RWPE2 (cell line): ENCODE measurements around the gene ARSA.

Source experiments
- ATAC-seq: fragments of 200-7000 bp; cut with Tn5 transposase; 3 replicates; pipeline ENCODE4 v1.9.1; 2021; ENCODE audit warnings: low read depth
- DNase-seq: peaks from one replicate; pipeline ENCODE4 v3.0.0-alpha.2; 2020; ENCODE audit warnings: low spot score
- H3K27ac ChIP-seq: fragments of 450-650 bp; 2 replicates; pipeline ENCODE4 v1.5.1; 2017; ENCODE audit warnings: mild to moderate bottlenecking; ENCODE audit not compliant: poor library complexity, severe bottlenecking
- H3K27me3 ChIP-seq: fragments of 250-450 bp; sonication (Bioruptor Pico); 2 replicates; pipeline ENCODE4 v1.5.1; 2021; ENCODE audit warnings: mild to moderate bottlenecking, moderate library complexity; ENCODE audit not compliant: insufficient read depth, poor library complexity, severe bottlenecking
- H3K36me3 ChIP-seq: fragments of 250-450 bp; sonication (Bioruptor Pico); 2 replicates; pipeline ENCODE4 v1.5.1; 2020; ENCODE audit warnings: low read depth, mild to moderate bottlenecking, moderate library complexity
- H3K4me1 ChIP-seq: fragments of 250-450 bp; sonication (Bioruptor Pico); 2 replicates; pipeline ENCODE4 v1.5.1; 2021; ENCODE audit warnings: mild to moderate bottlenecking, moderate library complexity; ENCODE audit not compliant: insufficient read depth, poor library complexity, severe bottlenecking
- H3K4me3 ChIP-seq: fragments of 250-450 bp; sonication (Bioruptor Pico); 2 replicates; pipeline ENCODE4 v1.5.1; 2021; ENCODE audit warnings: mild to moderate bottlenecking, moderate library complexity; ENCODE audit not compliant: severe bottlenecking
- H3K9me3 ChIP-seq: fragments of 250-450 bp; sonication (Bioruptor Pico); 2 replicates; pipeline ENCODE4 v1.5.1; 2021; ENCODE audit warnings: mild to moderate bottlenecking, moderate library complexity; ENCODE audit not compliant: severe bottlenecking
- TF ChIP-seq, protein P1 (sequence below): fragments of 450-650 bp; IDR thresholded peaks from one replicate; pipeline ENCODE4 v1.5.1; 2017; ENCODE audit warnings: mild to moderate bottlenecking, moderate library complexity; ENCODE audit not compliant: poor library complexity, severe bottlenecking

ARSA gene

DNA sequence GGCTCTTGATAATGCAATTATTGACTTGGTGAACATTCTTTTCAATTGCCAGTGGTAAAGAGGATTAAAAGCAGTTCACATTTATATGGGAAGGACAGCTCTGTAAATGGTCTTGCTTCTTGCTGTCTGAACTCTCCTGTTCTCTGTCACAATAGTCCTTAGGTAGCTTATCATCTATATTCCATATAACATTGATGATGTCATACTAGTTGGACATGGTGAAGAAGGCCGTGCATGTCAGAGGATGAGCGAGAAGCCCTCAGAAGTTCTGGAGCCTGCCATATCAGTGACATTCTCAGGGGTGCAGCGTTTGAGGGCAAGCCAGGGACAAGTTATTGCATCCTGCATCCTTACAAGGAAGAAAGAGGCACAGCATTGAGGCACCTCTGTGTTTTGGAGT, 42.7 kb downstream of the ARSA start:
- no peaks in the 10 kb centered on the region for H3K9me3 ChIP-seq
- H3K27me3 ChIP-seq = no peaks in the 10 kb centered on the region
- no peak for DNase-seq
- no peak for ATAC-seq
- peaks cover 13% of the 10 kb centered on the region for H3K36me3 ChIP-seq
- H3K4me1 ChIP-seq = peaks cover 4% of the 10 kb centered on the region
- no peak overlapping the region for H3K27ac ChIP-seq
- TF ChIP-seq, protein P1, sequence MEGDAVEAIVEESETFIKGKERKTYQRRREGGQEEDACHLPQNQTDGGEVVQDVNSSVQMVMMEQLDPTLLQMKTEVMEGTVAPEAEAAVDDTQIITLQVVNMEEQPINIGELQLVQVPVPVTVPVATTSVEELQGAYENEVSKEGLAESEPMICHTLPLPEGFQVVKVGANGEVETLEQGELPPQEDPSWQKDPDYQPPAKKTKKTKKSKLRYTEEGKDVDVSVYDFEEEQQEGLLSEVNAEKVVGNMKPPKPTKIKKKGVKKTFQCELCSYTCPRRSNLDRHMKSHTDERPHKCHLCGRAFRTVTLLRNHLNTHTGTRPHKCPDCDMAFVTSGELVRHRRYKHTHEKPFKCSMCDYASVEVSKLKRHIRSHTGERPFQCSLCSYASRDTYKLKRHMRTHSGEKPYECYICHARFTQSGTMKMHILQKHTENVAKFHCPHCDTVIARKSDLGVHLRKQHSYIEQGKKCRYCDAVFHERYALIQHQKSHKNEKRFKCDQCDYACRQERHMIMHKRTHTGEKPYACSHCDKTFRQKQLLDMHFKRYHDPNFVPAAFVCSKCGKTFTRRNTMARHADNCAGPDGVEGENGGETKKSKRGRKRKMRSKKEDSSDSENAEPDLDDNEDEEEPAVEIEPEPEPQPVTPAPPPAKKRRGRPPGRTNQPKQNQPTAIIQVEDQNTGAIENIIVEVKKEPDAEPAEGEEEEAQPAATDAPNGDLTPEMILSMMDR = no peak
- H3K4me3 ChIP-seq = no peak overlapping the region

DNA sequence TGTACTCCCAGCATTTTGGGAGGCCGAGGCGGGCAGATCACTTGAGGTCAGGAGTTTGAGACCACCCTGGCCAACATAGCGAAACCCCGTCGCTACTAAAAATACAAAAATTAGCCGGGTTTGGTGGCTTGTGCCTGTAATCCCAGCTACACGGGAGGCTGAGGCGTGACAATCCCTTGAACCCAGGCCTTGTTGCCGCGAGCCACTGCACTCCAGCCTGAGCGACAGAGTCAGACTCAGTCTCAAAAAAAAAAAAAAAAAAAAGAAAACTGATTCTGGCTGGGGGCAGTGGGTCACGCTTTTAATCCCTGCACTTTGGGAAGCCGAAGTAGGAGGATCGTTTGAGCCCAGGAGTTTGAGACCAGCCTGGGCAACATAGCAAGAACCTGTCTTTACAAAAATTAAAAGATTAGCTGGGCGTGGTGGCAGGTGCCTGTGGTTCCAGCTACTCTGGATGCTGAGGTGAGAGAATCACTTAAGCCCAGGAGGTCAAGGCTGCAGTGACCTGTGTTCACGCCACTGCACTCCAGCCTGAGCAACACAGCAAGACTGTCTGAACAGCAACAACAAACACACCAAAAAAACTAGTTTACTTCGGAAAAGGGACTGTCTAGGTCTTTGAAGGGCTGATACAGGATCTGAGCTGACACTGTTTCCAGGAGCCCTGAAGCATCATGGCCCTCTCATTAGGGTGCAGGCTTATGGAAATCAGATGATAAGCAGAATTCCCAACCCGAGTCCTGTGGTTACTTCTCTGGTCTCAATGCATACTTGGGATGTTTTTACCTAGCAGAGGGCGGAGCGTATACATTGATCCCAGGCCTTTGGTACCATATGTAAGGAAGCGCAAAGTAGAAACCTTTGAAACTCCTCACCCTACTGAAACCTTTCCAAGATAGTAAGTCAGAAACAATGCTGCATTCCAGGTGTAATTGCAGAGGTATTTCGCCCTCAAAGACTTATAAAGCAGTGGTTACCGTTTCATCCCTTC, 43.6 kb downstream of the ARSA start:
- TF ChIP-seq, protein P1 = no peak
- no peak overlapping the region for H3K4me3 ChIP-seq
- no peaks in the 10 kb centered on the region for H3K9me3 ChIP-seq
- no peaks in the 10 kb centered on the region for H3K27me3 ChIP-seq
- H3K4me1 ChIP-seq = peaks cover 4% of the 10 kb centered on the region
- DNase-seq (no peak), ATAC-seq (no peak)
- peaks cover 19% of the 10 kb centered on the region for H3K36me3 ChIP-seq
- H3K27ac ChIP-seq = no peak overlapping the region

- DNase-seq (no peak), ATAC-seq (peak; percentile 39)
- peak overlapping the region; percentile 79 for H3K4me3 ChIP-seq
- TF ChIP-seq, protein P1 = no peak
- H3K27ac ChIP-seq = peak overlapping the region; percentile 69
- no peaks in the 10 kb centered on the region for H3K27me3 ChIP-seq
- H3K36me3 ChIP-seq = peaks cover 27% of the 10 kb centered on the region
- no peaks in the 10 kb centered on the region for H3K9me3 ChIP-seq
- H3K4me1 ChIP-seq = peaks cover 4% of the 10 kb centered on the region
Observed at GRCh38 chr22:50583294-50583861, 44.6 kb downstream of the ARSA start.

- Histone ChIP-seq H3K9me3 (no peaks in the 10 kb centered on the region), H3K4me3 (peak within 1 kb of the TSS; percentile 79), H3K27me3 (no peaks in the 10 kb centered on the region), H3K4me1 (peaks cover 4% of the 10 kb centered on the region), H3K36me3 (peaks cover 27% of the 10 kb centered on the region), H3K27ac (peak within 1 kb of the TSS; percentile 69)
- TF ChIP-seq, protein P1 = no peak
- ATAC-seq = peak; percentile 94
- DNase-seq = peak; percentile 99
Observed at GRCh38 chr22:50582493-50583293, 45.3 kb downstream of the ARSA start, which contains the start of gene CHKB. TSS of gene CHKB (minus strand) at chr22:50582849. CDS start at chr22:50582781, 68 bp downstream.
